Karpas-422 (cell line): ENCODE measurements around the gene BIN1. TPM values are rescaled to one million over a fixed set of nuclear protein-coding genes. Genes with fewer than 3 reads are reported as not detected.

Experiments
- DNase-seq: peaks from one replicate; pipeline ENCODE4 v3.0.0-alpha.2; 2015
- H2AFZ ChIP-seq: fragments of 200-600 bp; sonication (generic); 2 replicates; pipeline ENCODE4 v1.6.1; 2014; ENCODE audit warnings: antibody characterized with exemption, low read length, mixed read lengths
- H3K27ac ChIP-seq: fragments of 200-600 bp; sonication (generic); 2 replicates; pipeline ENCODE4 v1.5.1; 2014; ENCODE audit warnings: mild to moderate bottlenecking, low read length, moderate library complexity
- H3K27me3 ChIP-seq: fragments of 200-600 bp; sonication (generic); 2 replicates; pipeline ENCODE4 v1.6.1; 2014; ENCODE audit warnings: low read length, mixed read lengths
- H3K36me3 ChIP-seq: fragments of 200-600 bp; sonication (generic); 2 replicates; pipeline ENCODE4 v1.6.1; 2014; ENCODE audit warnings: low read length, mixed read lengths; ENCODE audit not compliant: insufficient read depth
- H3K4me1 ChIP-seq: fragments of 200-600 bp; sonication (generic); 2 replicates; pipeline ENCODE4 v1.6.1; 2014; ENCODE audit warnings: mild to moderate bottlenecking, low read length, mixed read lengths
- H3K4me2 ChIP-seq: fragments of 200-600 bp; sonication (generic); 2 replicates; pipeline ENCODE4 v1.6.1; 2014; ENCODE audit warnings: low read length, low read depth, mild to moderate bottlenecking; ENCODE audit not compliant: poor library complexity, severe bottlenecking
- H3K4me3 ChIP-seq: fragments of 200-600 bp; sonication (generic); 2 replicates; pipeline ENCODE4 v1.5.1; 2014; ENCODE audit warnings: mild to moderate bottlenecking, antibody characterized with exemption, low read length, mixed read lengths
- H3K79me2 ChIP-seq: fragments of 200-600 bp; sonication (generic); 2 replicates; pipeline ENCODE4 v1.6.1; 2014; ENCODE audit warnings: mild to moderate bottlenecking, low read length, mixed read lengths
- H3K9ac ChIP-seq: fragments of 200-600 bp; sonication (generic); 2 replicates; pipeline ENCODE4 v1.6.0; 2014; ENCODE audit warnings: low read length
- H3K9me2 ChIP-seq: fragments of 200-600 bp; sonication (generic), shearing (Covaris generic); replicated peaks from 2 replicates; pipeline ENCODE4 v1.6.0; 2014; ENCODE audit warnings: mild to moderate bottlenecking, low read length, moderate library complexity; ENCODE audit not compliant: insufficient read depth
- H3K9me3 ChIP-seq: fragments of 300-700, 200-600 bp; sonication (generic); 2 replicates; pipeline ENCODE4 v1.6.1; 2014; ENCODE audit warnings: low read length, mixed read lengths
- H4K20me1 ChIP-seq: fragments of 200-600 bp; sonication (generic); 2 replicates; pipeline ENCODE4 v1.6.1; 2014; ENCODE audit warnings: mild to moderate bottlenecking, antibody characterized with exemption, low read length, low read depth; ENCODE audit not compliant: insufficient read depth
- total RNA-seq: library from RNA; depleted of rRNA; stranded (reverse); fragments of >200 nt; shearing (Covaris generic); gene quantifications from 2 replicates; pipeline ENCODE4 v1.2.3, GENCODE V29; 2014; ENCODE audit warnings: low replicate concordance

Gene BIN1
- total RNA-seq, 1 experiment from 2014 or later = 8.4 TPM

- H3K4me2 ChIP-seq = no peak overlapping the region
- H3K9me2 ChIP-seq = no peaks in the 10 kb centered on the region
- no peak overlapping the region for H2AFZ ChIP-seq
- no peaks in the 10 kb centered on the region for H3K36me3 ChIP-seq
- H3K4me1 ChIP-seq = peaks cover 3% of the 10 kb centered on the region
- H4K20me1 ChIP-seq = no peaks in the 10 kb centered on the region
- no peak for DNase-seq
- no peaks in the 10 kb centered on the region for H3K9me3 ChIP-seq
- no peak overlapping the region for H3K9ac ChIP-seq
- no peak overlapping the region for H3K27ac ChIP-seq
- H3K79me2 ChIP-seq = no peaks in the 10 kb centered on the region
- no peaks in the 10 kb centered on the region for H3K27me3 ChIP-seq
- no peak overlapping the region for H3K4me3 ChIP-seq
These were observed 2.7 kb downstream of the BIN1 start for GRCh38 chr2:127104166-127104660.

GRCh38 chr2:127103243-127104165 lies 3.5 kb downstream of the BIN1 start:
- H3K4me2 ChIP-seq = no peak overlapping the region
- no peaks in the 10 kb centered on the region for H3K36me3 ChIP-seq
- H3K9me3 ChIP-seq = no peaks in the 10 kb centered on the region
- H4K20me1 ChIP-seq = no peaks in the 10 kb centered on the region
- H3K27me3 ChIP-seq = no peaks in the 10 kb centered on the region
- H3K79me2 ChIP-seq = no peaks in the 10 kb centered on the region
- H3K4me3 ChIP-seq = no peak overlapping the region
- H3K4me1 ChIP-seq = no peaks in the 10 kb centered on the region
- no peaks in the 10 kb centered on the region for H3K9me2 ChIP-seq
- no peak for DNase-seq
- no peak overlapping the region for H2AFZ ChIP-seq
- no peak overlapping the region for H3K9ac ChIP-seq
- no peak overlapping the region for H3K27ac ChIP-seq

- no peak overlapping the region for H3K4me3 ChIP-seq
- no peak for DNase-seq
- H3K9me3 ChIP-seq = no peaks in the 10 kb centered on the region
- no peak overlapping the region for H3K9ac ChIP-seq
- H3K4me2 ChIP-seq = no peak overlapping the region
- H3K79me2 ChIP-seq = no peaks in the 10 kb centered on the region
- H3K9me2 ChIP-seq = no peaks in the 10 kb centered on the region
- no peaks in the 10 kb centered on the region for H3K4me1 ChIP-seq
- no peak overlapping the region for H3K27ac ChIP-seq
- H3K36me3 ChIP-seq = no peaks in the 10 kb centered on the region
- H3K27me3 ChIP-seq = no peaks in the 10 kb centered on the region
- H4K20me1 ChIP-seq = no peaks in the 10 kb centered on the region
- no peak overlapping the region for H2AFZ ChIP-seq
These were observed 4.3 kb downstream of the BIN1 start for GRCh38 chr2:127102521-127103242.

GRCh38 chr2:127101756-127102477 lies 5.0 kb downstream of the BIN1 start:
- H3K9me2 ChIP-seq = no peaks in the 10 kb centered on the region
- H3K9me3 ChIP-seq = no peaks in the 10 kb centered on the region
- no peaks in the 10 kb centered on the region for H4K20me1 ChIP-seq
- no peak for DNase-seq
- H2AFZ ChIP-seq = no peak overlapping the region
- no peaks in the 10 kb centered on the region for H3K27me3 ChIP-seq
- H3K4me1 ChIP-seq = no peaks in the 10 kb centered on the region
- no peak overlapping the region for H3K4me2 ChIP-seq
- H3K27ac ChIP-seq = no peak overlapping the region
- no peak overlapping the region for H3K4me3 ChIP-seq
- no peaks in the 10 kb centered on the region for H3K36me3 ChIP-seq
- H3K79me2 ChIP-seq = no peaks in the 10 kb centered on the region
- H3K9ac ChIP-seq = no peak overlapping the region

GRCh38 chr2:127101048-127101611 lies 5.8 kb downstream of the BIN1 start:
- Histone ChIP-seq H3K4me2 (no peak overlapping the region), H3K79me2 (no peaks in the 10 kb centered on the region)

GRCh38 chr2:127100251-127101047 lies 6.5 kb downstream of the BIN1 start:
- Histone ChIP-seq H3K9ac (no peak overlapping the region), H3K4me2 (no peak overlapping the region), H3K9me3 (no peaks in the 10 kb centered on the region), H3K27me3 (no peaks in the 10 kb centered on the region), H3K4me3 (no peak overlapping the region), H3K4me1 (no peaks in the 10 kb centered on the region), H4K20me1 (no peaks in the 10 kb centered on the region), H3K79me2 (no peaks in the 10 kb centered on the region), H3K9me2 (no peaks in the 10 kb centered on the region), H3K27ac (no peak overlapping the region), H2AFZ (no peak overlapping the region), H3K36me3 (no peaks in the 10 kb centered on the region)
- DNase-seq = no peak

More at GRCh38 chr2:127101048-127101611, 5.8 kb downstream of the BIN1 start:
- H3K36me3 ChIP-seq = no peaks in the 10 kb centered on the region
- no peak overlapping the region for H3K27ac ChIP-seq
- no peak overlapping the region for H2AFZ ChIP-seq
- no peak overlapping the region for H3K9ac ChIP-seq
- no peaks in the 10 kb centered on the region for H4K20me1 ChIP-seq
- no peak overlapping the region for H3K4me3 ChIP-seq
- no peaks in the 10 kb centered on the region for H3K27me3 ChIP-seq
- no peaks in the 10 kb centered on the region for H3K4me1 ChIP-seq
- no peaks in the 10 kb centered on the region for H3K9me3 ChIP-seq
- no peak for DNase-seq
- no peaks in the 10 kb centered on the region for H3K9me2 ChIP-seq

- H3K36me3 ChIP-seq = no peaks in the 10 kb centered on the region
- H3K9ac ChIP-seq = no peak overlapping the region
- no peak overlapping the region for H3K27ac ChIP-seq
- no peaks in the 10 kb centered on the region for H4K20me1 ChIP-seq
- no peaks in the 10 kb centered on the region for H3K79me2 ChIP-seq
- no peaks in the 10 kb centered on the region for H3K4me1 ChIP-seq
- H3K4me2 ChIP-seq = no peak overlapping the region
- DNase-seq = no peak
- no peaks in the 10 kb centered on the region for H3K27me3 ChIP-seq
- H3K9me2 ChIP-seq = no peaks in the 10 kb centered on the region
- no peaks in the 10 kb centered on the region for H3K9me3 ChIP-seq
- H3K4me3 ChIP-seq = no peak overlapping the region
- no peak overlapping the region for H2AFZ ChIP-seq
These were observed 8.2 kb downstream of the BIN1 start for GRCh38 chr2:127098711-127099110.
